DND-41 (cell line): Measurements from ENCODE around the gene PVALEF.
A peak's percentile ranks its signal among the peaks of the same experiment; 100 is the strongest.

Experiments used
- EZH2 ChIP-seq: IDR thresholded peaks from 3 replicates; pipeline ENCODE4 v1.6.1; 2012; ENCODE audit warnings: borderline replicate concordance, low read depth, mild to moderate bottlenecking, moderate library complexity, low read length, inconsistent platforms; ENCODE audit not compliant: severe bottlenecking
- TF ChIP-seq, protein P1 (sequence below): IDR thresholded peaks from 2 replicates; pipeline ENCODE4 v1.5.1; 2012; ENCODE audit warnings: borderline replicate concordance, low read length, moderate library complexity, mild to moderate bottlenecking; ENCODE audit not compliant: poor library complexity, severe bottlenecking; ENCODE audit errors: extremely low read depth

DNA sequence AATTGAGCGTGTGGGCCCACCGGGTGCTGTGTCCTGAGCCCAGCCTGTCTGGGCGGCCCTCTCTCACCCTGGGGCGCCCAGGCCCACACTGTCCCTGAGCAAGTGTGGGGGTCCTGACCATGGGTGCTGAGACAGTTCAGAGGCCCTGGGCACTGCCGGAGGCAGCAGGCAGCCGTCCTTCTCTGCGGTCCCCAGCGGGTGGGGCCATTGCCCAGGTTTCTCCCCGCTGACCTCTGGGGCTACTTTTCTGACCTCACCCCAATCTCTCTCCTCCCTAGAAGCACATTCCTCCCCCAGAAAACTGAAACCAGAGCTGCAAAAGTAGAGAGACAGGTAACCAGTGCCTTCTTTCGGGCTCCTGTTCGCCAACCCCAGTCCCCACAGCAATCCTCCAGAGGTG, 36.0 kb upstream of the PVALEF start:
- no peak for TF ChIP-seq EZH2
- TF ChIP-seq, protein P1, sequence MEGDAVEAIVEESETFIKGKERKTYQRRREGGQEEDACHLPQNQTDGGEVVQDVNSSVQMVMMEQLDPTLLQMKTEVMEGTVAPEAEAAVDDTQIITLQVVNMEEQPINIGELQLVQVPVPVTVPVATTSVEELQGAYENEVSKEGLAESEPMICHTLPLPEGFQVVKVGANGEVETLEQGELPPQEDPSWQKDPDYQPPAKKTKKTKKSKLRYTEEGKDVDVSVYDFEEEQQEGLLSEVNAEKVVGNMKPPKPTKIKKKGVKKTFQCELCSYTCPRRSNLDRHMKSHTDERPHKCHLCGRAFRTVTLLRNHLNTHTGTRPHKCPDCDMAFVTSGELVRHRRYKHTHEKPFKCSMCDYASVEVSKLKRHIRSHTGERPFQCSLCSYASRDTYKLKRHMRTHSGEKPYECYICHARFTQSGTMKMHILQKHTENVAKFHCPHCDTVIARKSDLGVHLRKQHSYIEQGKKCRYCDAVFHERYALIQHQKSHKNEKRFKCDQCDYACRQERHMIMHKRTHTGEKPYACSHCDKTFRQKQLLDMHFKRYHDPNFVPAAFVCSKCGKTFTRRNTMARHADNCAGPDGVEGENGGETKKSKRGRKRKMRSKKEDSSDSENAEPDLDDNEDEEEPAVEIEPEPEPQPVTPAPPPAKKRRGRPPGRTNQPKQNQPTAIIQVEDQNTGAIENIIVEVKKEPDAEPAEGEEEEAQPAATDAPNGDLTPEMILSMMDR, result peak; percentile 10
